Measurements from ENCODE around the gene FTCD.

- no peak for TF ChIP-seq CTCF (conservative IDR thresholded peaks at IDR 0.05 in 1 of 2, IDR thresholded peaks at IDR 0.05 in 1 of 2; ENCODE audit: low read depth in 1 of 2, low read length in 2 of 2)
- no peak for TF ChIP-seq EZH2 (IDR thresholded peaks at IDR 0.05; ENCODE audit: low read length, missing control alignments)
These were observed 1.0 kb downstream of the FTCD start for GRCh38 chr21:46154155-46154954.

Data from fibroblast of lung (primary cell).